NCI-H345 treated with DMSO at 0.1 percent for 48 hours (cell line): ENCODE data around the gene SLC45A1.
"Not testable (repeated sequence)": the region's sequence is repeated elsewhere in the genome, so short reads cannot be mapped to it uniquely, and the experiment has no call there.

Source experiments
- DNase-seq: peaks from one replicate; lab custom pipeline; 2025; ENCODE audit not compliant: unreplicated experiment; lab: John Stamatoyannopoulos, UW

SLC45A1 gene

DNA sequence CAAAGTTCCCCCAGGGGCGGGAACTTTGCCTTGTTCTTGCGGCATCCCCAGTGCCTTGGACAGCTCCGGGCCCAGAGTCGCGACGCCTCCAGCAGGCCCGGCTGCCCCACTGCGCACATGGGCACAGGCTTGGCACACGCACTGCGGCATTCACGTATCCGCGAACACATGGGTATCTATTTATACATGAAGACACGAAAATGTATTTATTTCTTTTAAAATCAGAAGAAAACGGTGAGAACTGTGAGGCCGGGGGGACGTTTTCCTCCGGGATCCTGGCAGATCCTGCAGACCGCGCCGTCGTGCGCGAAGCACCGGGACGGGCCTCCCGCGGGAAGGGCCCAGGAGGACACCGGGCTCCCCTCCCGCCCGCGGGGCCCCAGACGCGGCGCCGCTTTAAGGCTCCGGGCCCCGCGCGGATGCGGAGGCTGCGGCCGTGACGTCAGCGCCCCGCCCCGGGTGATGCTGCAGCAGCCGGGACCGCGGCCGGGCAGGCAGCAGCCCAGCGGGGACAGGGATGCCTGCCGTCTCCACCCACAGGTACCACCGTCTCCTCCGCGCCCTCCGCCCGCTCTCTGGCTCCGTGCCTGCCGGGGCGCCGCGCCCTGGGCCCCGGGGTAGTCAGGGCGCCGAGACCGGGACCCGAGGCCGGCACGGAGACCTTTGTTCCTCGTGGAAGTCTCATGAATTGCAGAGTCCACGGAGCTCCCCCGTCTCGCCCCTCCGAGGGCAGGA, at the start of gene SLC45A1:
Gene SLC45A1 (plus strand): TSS at position 468 of the 735 bp plus-strand sequence. CDS start 6,216 bp downstream, outside the sequence.
- peak; percentile 35 for DNase-seq

GRCh38 chr1:8273036-8273435, 44.9 kb upstream of the SLC45A1 start:
- no peak for DNase-seq

DNA sequence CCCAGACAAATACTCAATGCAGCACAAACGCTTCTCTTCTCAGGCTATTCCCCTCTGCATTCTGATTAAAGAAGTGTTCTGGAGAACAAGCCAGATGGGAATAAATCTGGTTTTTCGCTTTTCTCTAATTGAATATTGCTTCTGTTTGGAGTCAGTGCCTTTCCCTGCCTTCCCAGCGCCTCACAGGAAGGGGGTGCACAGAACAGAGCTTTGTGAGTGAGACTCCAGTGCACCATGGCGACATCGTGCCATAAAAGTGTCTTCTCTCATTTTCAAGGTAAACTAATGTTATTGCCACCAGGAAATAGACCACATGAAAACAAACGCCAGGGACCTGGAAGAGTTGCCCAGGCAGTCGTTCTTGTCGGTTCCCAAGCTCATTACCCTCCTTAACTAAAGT, 43.6 kb upstream of the SLC45A1 start:
- DNase-seq = no peak

DNA sequence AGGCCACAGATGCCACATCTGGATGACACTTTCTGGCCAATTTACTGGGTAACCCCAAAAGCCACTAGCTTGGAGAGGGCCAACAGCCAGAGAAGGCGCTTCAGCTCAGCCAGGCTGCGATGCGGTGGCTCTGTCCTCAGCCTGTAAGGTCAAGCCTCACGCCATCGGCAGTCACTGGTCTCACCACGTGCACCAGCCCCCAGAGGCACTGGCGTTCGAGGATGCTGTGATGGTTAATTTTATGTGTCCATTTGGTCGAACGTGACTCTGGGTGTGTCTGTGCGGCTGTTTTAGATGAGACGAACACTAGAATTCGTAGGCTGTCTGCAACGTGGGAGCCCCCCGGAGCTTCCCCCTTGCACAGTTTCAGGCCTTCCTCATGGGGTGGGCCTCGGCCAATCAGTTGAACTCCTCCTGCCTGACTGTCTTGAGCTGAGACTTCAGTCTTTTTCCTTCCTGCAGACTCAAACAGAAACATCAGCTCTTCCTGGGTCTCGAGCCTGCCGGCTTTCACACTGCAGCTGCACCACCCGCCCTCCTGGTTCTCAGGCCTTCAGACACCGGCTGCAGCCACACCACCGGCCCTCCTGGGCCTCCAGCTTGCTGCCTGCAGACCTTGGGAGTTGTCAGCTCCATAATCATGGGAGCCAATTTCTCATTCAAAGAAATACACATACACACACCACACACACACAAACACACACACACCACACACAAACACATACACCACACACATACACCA, 41.6 kb upstream of the SLC45A1 start:
- DNase-seq = no peak

DNA sequence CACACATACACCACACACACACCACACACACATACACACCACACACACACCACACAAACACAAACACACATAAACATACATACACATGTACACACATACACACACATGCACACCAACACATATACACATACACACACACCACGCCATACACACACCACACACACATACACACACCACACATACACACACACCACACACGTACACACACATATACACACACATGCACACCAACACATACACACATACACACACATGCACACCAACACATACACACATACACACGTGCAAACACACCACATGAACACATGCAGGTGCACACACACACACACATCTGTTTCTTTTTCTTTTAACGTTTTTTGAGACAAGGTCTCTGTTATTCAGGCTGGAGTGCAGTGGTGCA, 41.0 kb upstream of the SLC45A1 start:
- no peak for DNase-seq

GRCh38 chr1:8278677-8279076, 39.2 kb upstream of the SLC45A1 start:
- DNase-seq = not testable (repeated sequence)

DNA sequence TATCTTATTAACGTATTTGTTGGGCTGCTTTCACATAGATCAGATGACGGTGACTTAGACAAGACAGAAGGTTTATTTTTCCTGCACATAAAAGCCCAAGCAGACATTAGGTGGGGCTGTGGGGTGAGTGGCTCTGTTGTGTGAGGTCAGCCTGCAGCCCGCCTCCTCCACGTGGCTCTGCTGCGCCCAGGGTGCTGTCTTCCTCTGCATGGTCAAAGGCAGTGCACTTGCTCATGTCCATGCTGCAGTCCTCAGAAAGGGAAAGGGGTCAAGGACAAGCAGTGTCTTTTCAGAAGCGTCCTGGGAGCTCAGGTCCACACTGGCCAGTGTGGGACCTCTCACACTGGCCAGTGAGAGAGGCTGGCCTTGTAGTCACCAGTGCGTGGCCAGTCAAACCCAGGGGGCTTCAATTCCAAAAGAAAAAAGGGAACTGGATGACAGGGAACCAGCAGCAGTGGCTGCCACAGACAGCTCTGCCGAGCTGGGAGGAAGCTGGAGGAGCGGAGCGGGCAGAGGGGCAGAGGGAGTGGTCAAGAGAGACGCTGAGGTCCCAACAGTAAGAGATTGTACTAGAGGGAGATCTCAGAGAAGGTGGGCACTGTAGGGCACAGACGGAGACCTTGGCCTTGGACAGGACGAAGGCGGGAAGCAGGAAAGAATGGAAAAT, 35.9 kb upstream of the SLC45A1 start:
- DNase-seq = no peak

DNA sequence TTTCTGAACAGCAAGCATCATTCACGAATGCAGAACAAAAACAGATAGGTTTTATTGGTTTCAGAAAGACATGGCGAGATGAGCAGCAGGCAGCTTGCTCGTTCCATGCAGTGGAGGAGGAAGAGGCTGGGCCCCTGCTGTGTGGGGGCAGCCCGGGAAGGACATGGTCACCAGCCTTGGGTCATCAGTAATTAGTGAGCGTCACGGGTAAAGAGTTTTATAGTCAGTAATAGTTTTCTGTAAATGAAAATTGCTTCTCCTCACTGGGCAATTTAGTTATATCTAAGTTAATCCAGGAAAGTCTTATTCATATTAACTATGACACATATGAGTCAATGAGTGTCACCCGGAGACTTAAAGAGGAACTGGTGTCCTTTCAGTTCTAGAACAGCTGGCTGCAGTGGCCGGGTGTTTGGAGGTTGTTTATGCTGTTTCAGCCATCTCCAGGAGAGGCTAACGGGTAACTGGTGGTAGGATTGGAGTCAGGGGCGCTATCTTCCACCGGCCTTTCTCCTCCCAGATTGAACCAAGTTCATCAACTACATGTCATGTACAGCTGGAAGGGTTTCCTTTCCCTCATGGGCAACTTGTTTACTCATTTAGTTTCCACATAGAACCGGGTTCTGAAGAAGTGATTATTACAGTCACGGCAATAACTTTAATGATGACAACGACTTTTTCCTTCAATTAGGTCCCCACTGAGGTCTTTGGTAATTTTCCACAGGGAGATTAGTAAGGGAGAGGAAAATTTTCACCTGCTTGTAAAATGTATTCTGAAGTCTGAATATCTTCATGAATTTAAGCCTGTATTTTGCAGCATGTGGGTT, 34.6 kb upstream of the SLC45A1 start:
- no peak for DNase-seq

- no peak for DNase-seq
Observed at GRCh38 chr1:8284127-8284526, 33.8 kb upstream of the SLC45A1 start.

DNA sequence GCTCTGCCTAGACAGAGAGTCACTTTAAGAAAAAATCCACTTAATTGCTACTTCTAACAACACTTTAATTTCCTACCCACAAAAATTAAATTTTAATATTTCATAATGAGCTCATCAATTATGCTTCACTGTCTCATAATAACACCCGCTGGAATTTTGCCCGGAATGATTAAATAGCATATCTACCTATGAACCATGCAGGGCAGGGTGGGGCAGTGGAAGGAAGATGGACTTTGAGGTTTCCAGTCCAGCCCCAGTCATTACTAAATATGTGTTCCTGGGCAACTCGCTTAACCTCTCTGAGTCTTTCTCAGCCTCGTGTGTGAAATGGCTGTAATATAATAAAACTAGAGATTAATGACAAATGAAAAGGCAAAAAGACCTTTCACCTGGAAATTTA, 32.8 kb upstream of the SLC45A1 start:
- no peak for DNase-seq

DNA sequence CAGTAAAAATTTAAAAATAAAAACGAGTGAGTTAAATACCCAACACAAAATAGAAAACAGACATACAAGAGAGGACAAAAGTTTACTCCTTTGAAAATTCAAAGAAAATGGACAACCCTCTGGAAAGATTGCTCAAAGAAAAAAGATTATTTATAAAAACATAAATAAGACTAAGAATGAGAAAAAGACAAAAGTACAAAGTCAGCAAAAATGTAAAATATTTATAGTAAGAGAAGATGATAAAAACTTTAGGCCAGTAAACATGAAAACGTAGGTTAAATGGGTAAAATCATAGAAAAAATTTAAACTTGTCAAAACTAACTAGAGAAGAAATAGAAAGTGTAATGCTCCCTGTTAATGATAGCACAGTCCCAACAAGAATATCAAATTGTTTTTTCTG, 31.9 kb upstream of the SLC45A1 start:
- no peak for DNase-seq

- DNase-seq = no peak
Observed at GRCh38 chr1:8293118-8293517, 24.8 kb upstream of the SLC45A1 start.

DNA sequence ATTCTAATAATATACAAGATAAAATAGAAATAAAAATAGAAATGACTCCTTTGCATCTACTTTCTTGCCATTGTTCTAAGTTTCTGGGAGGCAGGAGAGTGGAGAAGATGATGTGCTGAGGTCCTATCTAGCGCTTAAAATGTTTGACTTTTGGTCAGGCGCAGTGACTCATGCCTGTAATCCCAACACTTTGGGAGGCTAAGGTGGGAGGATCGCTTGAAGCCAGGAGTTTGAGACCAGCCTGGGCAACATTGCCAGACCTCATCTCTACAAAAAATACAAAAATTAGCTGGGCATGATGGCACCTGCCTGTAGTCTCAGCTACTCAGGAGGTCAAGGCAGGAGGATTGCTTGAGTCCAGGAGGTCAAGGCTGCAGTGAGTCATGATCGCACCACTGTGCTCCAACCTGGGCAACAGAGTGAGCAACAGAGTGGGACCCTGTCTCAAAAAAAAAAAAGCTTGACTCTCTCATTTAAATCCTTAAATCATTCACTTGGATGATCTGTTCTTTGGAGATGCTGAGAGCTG, 24.2 kb upstream of the SLC45A1 start:
- DNase-seq = no peak

- DNase-seq = no peak
Observed at GRCh38 chr1:8294170-8294697, 23.7 kb upstream of the SLC45A1 start.

DNA sequence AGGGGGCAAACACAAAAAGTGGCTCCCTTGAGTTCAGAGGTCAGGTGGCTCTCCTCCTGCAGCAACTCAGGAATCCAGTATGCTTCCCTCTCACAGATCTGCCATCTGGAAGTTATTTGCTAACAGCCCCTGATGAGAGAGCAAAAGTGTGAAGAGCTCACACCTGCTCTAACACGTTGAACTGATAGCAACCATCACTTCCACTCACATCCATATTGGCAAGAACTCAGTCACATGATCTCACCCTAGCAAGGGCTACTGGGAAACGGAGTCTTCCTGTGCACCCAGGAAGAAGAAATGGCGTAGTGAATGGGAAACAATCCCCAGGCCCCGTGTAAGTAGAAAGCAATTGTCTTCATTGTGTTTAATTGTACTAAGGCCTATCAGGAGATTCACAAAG, 20.7 kb upstream of the SLC45A1 start:
- DNase-seq = no peak

DNA sequence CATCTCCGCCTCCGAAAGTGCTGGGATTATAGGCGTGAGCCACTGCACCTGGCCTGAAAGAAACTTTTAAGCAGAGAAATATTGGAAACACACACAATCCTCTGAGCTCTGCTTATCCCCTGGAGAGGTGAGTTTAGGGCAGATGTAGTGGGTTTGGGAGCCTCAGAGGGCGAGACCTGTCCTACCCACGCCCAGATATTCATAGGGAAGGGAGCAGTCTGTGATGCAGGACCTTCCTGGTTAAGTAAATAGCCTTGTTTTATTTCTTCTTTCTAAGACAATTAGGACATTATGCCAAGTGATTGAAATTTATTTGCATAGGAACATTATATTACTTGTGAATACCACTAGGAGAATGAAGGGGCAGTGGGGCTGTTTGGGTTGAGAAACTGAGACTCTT, 18.0 kb upstream of the SLC45A1 start:
- no peak for DNase-seq

DNA sequence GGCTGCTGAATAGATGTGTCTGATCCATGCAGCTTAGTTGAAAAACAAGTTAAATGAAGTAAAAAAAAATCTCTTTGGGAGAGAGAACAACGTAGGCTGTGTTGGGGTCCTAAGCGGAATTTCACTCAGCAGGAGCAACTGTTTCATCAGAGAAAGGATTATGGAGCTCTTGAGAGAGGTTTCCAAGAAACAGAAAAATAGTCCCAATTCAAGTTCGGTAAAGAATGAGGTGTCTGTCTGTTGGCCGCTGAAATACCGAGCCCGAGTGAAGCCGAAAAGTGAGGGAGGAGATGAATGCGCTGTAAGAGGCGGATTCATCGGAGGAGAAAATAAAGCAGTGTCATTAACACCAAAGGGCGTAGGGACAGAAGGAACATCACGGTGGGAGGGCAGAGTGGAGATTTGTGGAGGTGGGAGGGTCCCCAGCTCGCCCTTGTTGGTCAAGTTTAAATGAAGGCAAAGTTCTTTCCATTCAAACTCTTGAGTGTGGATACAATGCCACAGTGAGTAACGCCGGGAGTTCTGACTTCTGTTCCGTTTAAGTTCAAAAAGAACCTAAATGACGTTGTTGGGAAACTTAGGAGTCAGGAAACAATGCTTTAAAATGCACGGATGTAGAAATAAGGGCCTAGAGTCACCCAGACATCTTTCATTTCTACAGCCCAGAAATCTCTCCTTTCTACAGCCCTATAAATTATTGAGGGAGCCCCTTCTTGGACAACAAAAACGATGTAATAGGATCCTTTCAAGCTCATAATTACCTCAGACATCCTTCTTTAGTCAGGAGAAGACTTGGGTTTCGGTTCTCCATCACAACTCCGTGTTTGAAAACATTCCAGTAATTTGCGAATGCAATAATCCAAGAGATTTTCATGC, 15.6 kb upstream of the SLC45A1 start:
- DNase-seq = no peak

GRCh38 chr1:8303141-8303540, 14.8 kb upstream of the SLC45A1 start:
- no peak for DNase-seq

DNA sequence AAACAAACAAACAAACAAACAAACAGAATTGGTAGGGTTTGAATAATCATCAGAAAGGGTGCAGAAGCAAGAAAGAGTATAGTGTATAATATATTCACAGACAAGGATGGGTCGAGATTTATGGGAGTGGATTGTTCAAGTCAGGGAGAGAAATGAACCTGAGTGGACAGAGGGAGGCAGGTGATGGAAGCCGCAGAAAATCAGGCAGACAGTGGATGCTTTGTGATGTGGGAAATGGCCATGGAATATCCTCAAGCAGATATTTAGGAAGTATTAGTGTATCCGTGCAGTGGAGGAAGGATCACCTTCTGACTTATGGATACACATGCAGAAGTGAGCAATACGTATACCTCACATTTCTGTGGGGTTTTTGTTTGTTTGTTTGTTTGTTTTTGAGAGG, 14.0 kb upstream of the SLC45A1 start:
- DNase-seq = no peak

DNA sequence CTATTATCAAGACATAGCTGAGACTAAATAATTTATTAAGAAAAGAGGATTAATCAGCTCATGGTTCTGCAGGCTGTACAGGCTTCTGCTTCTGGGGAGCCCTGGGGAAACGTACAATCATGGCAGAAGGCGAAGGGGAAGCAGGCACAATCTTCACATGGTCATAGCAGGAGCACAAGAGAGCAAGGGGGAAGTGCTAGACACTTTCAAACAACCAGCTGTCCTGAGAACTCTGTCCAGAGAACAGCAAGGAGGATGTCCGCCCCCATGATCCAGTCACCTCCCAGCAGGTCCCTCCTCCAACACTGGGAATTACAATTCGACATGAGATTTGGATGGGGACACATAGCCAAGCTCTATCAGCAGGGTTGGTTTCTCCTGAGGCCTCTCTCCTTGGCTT, 10.3 kb upstream of the SLC45A1 start:
- no peak for DNase-seq
